GM19099 (cell line): ENCODE measurements around the gene FPGS.

Experiments
- POLR2A ChIP-seq: IDR thresholded peaks from 3 replicates; pipeline ENCODE4 v1.6.1; 2011; ENCODE audit warnings: low read depth; ENCODE audit not compliant: insufficient read length; ENCODE audit errors: extremely low read depth

FPGS gene

GRCh38 chr9:127812011-127812410, 9.3 kb downstream of the FPGS start:
- no peak for TF ChIP-seq POLR2A

- no peak for TF ChIP-seq POLR2A
These were observed 10.4 kb downstream of the FPGS start for GRCh38 chr9:127812936-127813675.

- TF ChIP-seq POLR2A, result no peak
These were observed 11.1 kb downstream of the FPGS start for GRCh38 chr9:127813686-127814226.

- TF ChIP-seq POLR2A, result no peak
These were observed 12.2 kb downstream of the FPGS start for GRCh38 chr9:127814619-127815511.

GRCh38 chr9:127815512-127816361, 13.1 kb downstream of the FPGS start:
- no peak for TF ChIP-seq POLR2A

GRCh38 chr9:127816362-127816725, 13.7 kb downstream of the FPGS start:
- no peak for TF ChIP-seq POLR2A

- no peak for TF ChIP-seq POLR2A
These were observed 14.0 kb downstream of the FPGS start for GRCh38 chr9:127816728-127817127.

GRCh38 chr9:127817881-127818434, 15.3 kb downstream of the FPGS start:
- TF ChIP-seq POLR2A, result no peak

- TF ChIP-seq POLR2A, result no peak
These were observed 15.9 kb downstream of the FPGS start for GRCh38 chr9:127818574-127818973.

- TF ChIP-seq POLR2A, result no peak
These were observed 19.4 kb downstream of the FPGS start for GRCh38 chr9:127822108-127822507.

- no peak for TF ChIP-seq POLR2A
These were observed 22.8 kb downstream of the FPGS start for GRCh38 chr9:127825319-127826051.

- no peak for TF ChIP-seq POLR2A
These were observed 23.7 kb downstream of the FPGS start for GRCh38 chr9:127826253-127826913.

GRCh38 chr9:127828262-127829031, 25.8 kb downstream of the FPGS start:
- TF ChIP-seq POLR2A, result no peak

- no peak for TF ChIP-seq POLR2A
These were observed 26.7 kb downstream of the FPGS start for GRCh38 chr9:127829205-127829906.
